HG03439 (cell line): ENCODE results near the gene ABCB11.
"Not testable (repeated sequence)": the region's sequence is repeated elsewhere in the genome, so short reads cannot be mapped to it uniquely, and the experiment has no call there.

Source experiments
- ATAC-seq: cut with Tn5 transposase; IDR thresholded peaks from one replicate; pipeline ENCODE4 v1.9.1; 2021; ENCODE audit warnings: mild to moderate bottlenecking, moderate library complexity; ENCODE audit not compliant: unreplicated experiment

Gene ABCB11

GRCh38 chr2:169046440-169047151 is 15.5 kb upstream of the ABCB11 start:
- ATAC-seq = no peak

- no peak for ATAC-seq
These were observed 11.7 kb upstream of the ABCB11 start for GRCh38 chr2:169042856-169043255.

GRCh38 chr2:169041594-169041993 is 10.5 kb upstream of the ABCB11 start:
- ATAC-seq = no peak

DNA sequence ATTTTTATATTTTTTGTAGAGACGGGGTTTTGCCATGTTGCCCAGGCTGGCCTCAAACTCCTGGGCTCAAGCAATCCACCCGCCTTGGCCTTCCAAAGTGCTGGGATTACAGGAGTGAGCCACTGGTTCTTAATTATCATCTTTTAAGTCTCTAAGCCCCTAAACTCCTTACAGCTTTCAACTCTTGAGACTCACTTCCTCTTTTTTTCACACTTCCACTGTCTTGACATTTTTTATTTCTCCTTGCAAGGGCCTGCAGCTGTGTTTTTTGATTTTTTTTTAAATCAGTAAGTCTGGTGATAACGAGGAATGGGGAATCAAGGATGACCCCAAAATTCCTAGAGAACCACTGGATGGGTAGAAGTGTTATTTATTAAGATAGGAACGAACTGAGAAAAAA is 8.6 kb upstream of the ABCB11 start:
- ATAC-seq = no peak

- peak; percentile 63 for ATAC-seq
These were observed 7.2 kb upstream of the ABCB11 start for GRCh38 chr2:169038338-169038757.

- peak; percentile 71 for ATAC-seq
These were observed 5.8 kb upstream of the ABCB11 start for GRCh38 chr2:169036736-169037440.

GRCh38 chr2:169035887-169036286 is 4.8 kb upstream of the ABCB11 start:
- no peak for ATAC-seq

GRCh38 chr2:169034984-169035544 is 3.9 kb upstream of the ABCB11 start:
- ATAC-seq = no peak

DNA sequence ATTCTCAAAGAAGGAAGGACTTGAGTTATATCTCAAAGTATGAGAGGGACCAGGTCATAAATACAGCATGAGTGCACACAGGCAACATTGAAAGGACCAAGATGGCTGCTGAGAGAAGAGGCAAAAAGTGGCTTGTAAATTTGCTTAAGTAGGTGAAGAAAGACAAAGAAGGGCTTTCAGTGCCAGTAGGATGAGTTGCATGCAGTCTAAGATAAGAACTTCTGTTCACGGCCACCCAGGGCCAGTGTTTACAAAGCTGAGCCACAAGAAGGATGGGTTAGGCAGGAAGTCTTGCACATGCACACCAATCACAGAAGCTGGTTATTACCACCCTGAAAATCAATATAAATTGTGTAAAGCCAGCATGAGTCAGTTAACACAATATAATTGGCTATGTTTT is 3.1 kb upstream of the ABCB11 start:
- ATAC-seq = no peak

- ATAC-seq = no peak
These were observed 1.8 kb downstream of the ABCB11 start for GRCh38 chr2:169029341-169029740.

DNA sequence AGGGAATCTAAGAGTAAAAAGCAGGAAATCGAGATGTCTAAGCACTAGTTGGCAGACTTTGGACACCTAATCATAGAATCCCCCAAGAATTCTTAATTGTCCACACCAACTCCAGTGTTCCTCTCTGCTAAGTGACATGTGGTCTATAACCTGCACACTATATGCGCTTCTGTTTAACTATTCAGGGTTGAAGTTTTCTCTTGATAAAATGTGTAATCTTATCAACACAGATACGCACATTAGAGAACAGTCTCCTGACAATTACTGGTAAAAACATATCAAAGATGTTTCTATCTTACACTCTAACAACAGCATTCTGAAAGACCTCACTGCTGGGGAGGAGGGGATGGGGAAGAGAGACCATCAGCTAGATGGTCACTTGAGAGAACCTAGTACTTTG is 3.9 kb downstream of the ABCB11 start:
- ATAC-seq = no peak

DNA sequence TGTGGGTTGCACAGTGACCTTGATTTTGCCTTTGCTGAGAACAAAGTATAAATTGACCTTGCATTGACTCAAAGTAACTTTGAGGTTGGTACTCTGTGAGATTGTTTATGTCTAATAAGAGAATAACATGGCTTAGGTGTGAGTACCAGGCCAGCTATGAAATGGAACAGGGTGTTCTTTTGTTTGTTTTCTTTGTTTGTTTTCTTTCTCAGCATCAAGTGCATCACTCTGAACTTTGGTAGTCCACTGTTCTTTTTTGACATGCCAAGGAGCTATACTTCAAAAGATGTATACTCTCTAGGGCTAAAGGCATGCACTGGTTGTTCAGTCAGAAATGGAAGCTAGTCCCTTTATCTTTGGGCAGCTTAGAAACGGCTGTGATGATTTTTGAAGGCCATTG is 5.1 kb downstream of the ABCB11 start:
- ATAC-seq = no peak

GRCh38 chr2:169023161-169023560 is 8.0 kb downstream of the ABCB11 start:
- no peak for ATAC-seq

GRCh38 chr2:169018390-169018789 is 12.7 kb downstream of the ABCB11 start:
- no peak for ATAC-seq

GRCh38 chr2:169015943-169016342 is 15.2 kb downstream of the ABCB11 start:
- no peak for ATAC-seq

- ATAC-seq = no peak
These were observed 16.3 kb downstream of the ABCB11 start for GRCh38 chr2:169014780-169015179.

- ATAC-seq = no peak
These were observed 17.5 kb downstream of the ABCB11 start for GRCh38 chr2:169013628-169014026.

GRCh38 chr2:169012812-169013627 is 18.1 kb downstream of the ABCB11 start:
- no peak for ATAC-seq

GRCh38 chr2:169012191-169012792 is 18.8 kb downstream of the ABCB11 start:
- not testable (repeated sequence) for ATAC-seq

GRCh38 chr2:169011698-169012097 is 19.4 kb downstream of the ABCB11 start:
- ATAC-seq = no peak
